HCT116 (cell line): ENCODE data around the gene EVC. TPM values are rescaled to one million over a fixed set of nuclear protein-coding genes. Genes with fewer than 3 reads are reported as not detected.

Source experiments
- ATAC-seq: fragments of 200-7000 bp; cut with Tn5 transposase; 2 replicates; pipeline ENCODE4 v1.9.1; 2020; ENCODE audit warnings: mild to moderate bottlenecking, moderate library complexity
- BruUV-seq: library from RNA; stranded (reverse); fragments of 400-500 nt; replicated peaks from 2 replicates; lab custom pipeline; 2021; lab: Mats Ljungman, UMichigan
- CTCF ChIA-PET: fragments of 300-600 bp; sonication (Branson Sonifier 250); formaldehyde crosslinking; loops from one replicate; lab custom pipeline; 2021; ENCODE audit warnings: antibody characterized with exemption; lab: Charles Lee
- POLR2A ChIA-PET: fragments of 300-600, 350-600 bp; sonication (Branson Sonifier 250); formaldehyde crosslinking; loops from one replicate; lab custom pipeline; 2021; ENCODE audit warnings: antibody characterized with exemption; lab: Charles Lee
- RAD21 ChIA-PET, 2 experiments: fragments of 300-600 bp; sonication (Branson Sonifier 250); formaldehyde crosslinking; loops; one replicate each; lab custom pipeline; 2023; ENCODE audit warnings: low total read pairs in 2 of 2; ENCODE audit not compliant: uncharacterized antibody in 2 of 2, unreplicated experiment in 2 of 2, low non-redundant PET in 1 of 2; lab: Charles Lee
- DNase-seq: peaks from one replicate; pipeline ENCODE4 v3.0.0-alpha.2; 2010; ENCODE audit warnings: low read depth, low spot score
- H2AFZ ChIP-seq: fragments of 200-600 bp; shearing (Covaris generic), sonication (generic); 2 replicates; pipeline ENCODE4 v1.6.1; 2017; ENCODE audit warnings: low read depth, mixed run types, mixed read lengths, antibody characterized with exemption, low read length; ENCODE audit not compliant: poor library complexity, severe bottlenecking
- H3K27ac ChIP-seq: 2 replicates; pipeline ENCODE4 v1.5.1; 2012; ENCODE audit warnings: low read depth, low read length
- H3K27me3 ChIP-seq: fragments of 200-600 bp; sonication (generic); 2 replicates; pipeline ENCODE4 v1.6.1; 2016; ENCODE audit warnings: mixed run types, low read length, mixed read lengths; ENCODE audit not compliant: insufficient read depth
- H3K36me3 ChIP-seq, 2 experiments: fragments of 200-500 bp in 1 of 2; fragments of 200-600 bp in 1 of 2; sonication (Bioruptor generic) in 1 of 2; sonication (generic) in 1 of 2; 2 replicates each; pipeline versions ENCODE4 v1.5.1 to v1.6.1; 2014 to 2016; ENCODE audit warnings: low read length in 2 of 2, inconsistent platforms in 1 of 2, mixed read lengths in 1 of 2, mixed run types in 1 of 2; ENCODE audit not compliant: insufficient read depth in 2 of 2, control insufficient read depth in 1 of 2
- H3K4me1 ChIP-seq, 2 experiments: fragments of 200-600 bp in 1 of 2; sonication (generic) in 1 of 2; 2 replicates each; pipeline versions ENCODE4 v1.5.1 to v1.6.1; 2012 to 2017; ENCODE audit warnings: low read length in 2 of 2, inconsistent platforms in 1 of 2, mild to moderate bottlenecking in 1 of 2, mixed read lengths in 1 of 2, mixed run types in 1 of 2, moderate library complexity in 1 of 2; ENCODE audit not compliant: insufficient read depth in 2 of 2, control insufficient read depth in 1 of 2
- H3K4me2 ChIP-seq: fragments of 200-600 bp; sonication (generic); 2 replicates; pipeline ENCODE4 v1.6.1; 2017; ENCODE audit warnings: mixed run types, low read length, mixed read lengths
- H3K4me3 ChIP-seq, 2 experiments: fragments of 200-600 bp in 1 of 2; sonication (generic) in 1 of 2; replicated peaks in 1 of 2; 2 replicates each; pipeline ENCODE4 v1.5.1; 2011 to 2016; ENCODE audit warnings: low read length in 2 of 2, control low read depth in 1 of 2, low read depth in 1 of 2, mild to moderate bottlenecking in 1 of 2, mixed read lengths in 1 of 2, mixed run types in 1 of 2
- H3K79me2 ChIP-seq: fragments of 200-600 bp; sonication (generic); 2 replicates; pipeline ENCODE4 v1.6.1; 2017; ENCODE audit warnings: mild to moderate bottlenecking, mixed run types, low read length, moderate library complexity, mixed read lengths; ENCODE audit not compliant: insufficient read depth
- H3K9ac ChIP-seq: fragments of 200-600 bp; sonication (generic); 2 replicates; pipeline ENCODE4 v1.6.1; 2016; ENCODE audit warnings: low read length, mixed read lengths
- H3K9me2 ChIP-seq: fragments of 200-600 bp; sonication (generic), shearing (Covaris generic); 2 replicates; pipeline ENCODE4 v1.6.1; 2017; ENCODE audit warnings: mixed run types, mild to moderate bottlenecking, moderate library complexity; ENCODE audit not compliant: insufficient read depth
- H3K9me3 ChIP-seq, 2 experiments: fragments of 200-500 bp in 1 of 2; fragments of 200-600 bp in 1 of 2; sonication (Bioruptor generic) in 1 of 2; sonication (generic) in 1 of 2; 2 replicates each; pipeline ENCODE4 v1.6.1; 2014 to 2017; ENCODE audit warnings: low read length in 2 of 2, mixed read lengths in 2 of 2, inconsistent platforms in 1 of 2, low read depth in 1 of 2, mild to moderate bottlenecking in 1 of 2, mixed run types in 1 of 2, moderate library complexity in 1 of 2; ENCODE audit not compliant: control insufficient read depth in 1 of 2, insufficient read depth in 1 of 2
- H4K20me1 ChIP-seq: fragments of 200-600 bp; sonication (generic), shearing (Covaris generic); 2 replicates; pipeline ENCODE4 v1.6.1; 2017; ENCODE audit warnings: mixed run types, mild to moderate bottlenecking, moderate library complexity; ENCODE audit not compliant: insufficient read depth
- ATF3 ChIP-seq: IDR thresholded peaks from 2 replicates; pipeline ENCODE4 v1.6.1; 2012
- CBX3 ChIP-seq: IDR thresholded peaks from 2 replicates; pipeline ENCODE4 v1.6.1; 2012; ENCODE audit warnings: low read depth
- CEBPB ChIP-seq: IDR thresholded peaks from 2 replicates; pipeline ENCODE4 v1.6.1; 2012; ENCODE audit warnings: low read depth
- CTCF ChIP-seq, 3 experiments: fragments of 200-600 bp in 1 of 3; sonication (generic) in 1 of 3; IDR thresholded peaks in 2 of 3; conservative IDR thresholded peaks in 1 of 3; 2 replicates each; pipeline ENCODE4 v1.5.1; 2012 to 2017; ENCODE audit warnings: low read depth in 2 of 3, low read length in 2 of 3, antibody characterized with exemption in 1 of 3, borderline replicate concordance in 1 of 3, control low read depth in 1 of 3, mild to moderate bottlenecking in 1 of 3, mixed read lengths in 1 of 3, mixed run types in 1 of 3, moderate library complexity in 1 of 3; ENCODE audit not compliant: insufficient read depth in 1 of 3
- ELF1 ChIP-seq: IDR thresholded peaks from 2 replicates; pipeline ENCODE4 v1.6.1; 2012; ENCODE audit warnings: low read depth, borderline replicate concordance
- EZH2phosphoT487 ChIP-seq: fragments of 200-600 bp; IDR thresholded peaks from 2 replicates; pipeline ENCODE4 v1.6.1; 2018; ENCODE audit warnings: antibody characterized with exemption, borderline replicate concordance
- FOSL1 ChIP-seq: IDR thresholded peaks from 2 replicates; pipeline ENCODE4 v1.6.1; 2012; ENCODE audit warnings: low read depth
- JUND ChIP-seq: IDR thresholded peaks from 2 replicates; pipeline ENCODE4 v1.6.1; 2012
- MAX ChIP-seq: IDR thresholded peaks from 2 replicates; pipeline ENCODE4 v1.6.1; 2012
- POLR2AphosphoS5 ChIP-seq: IDR thresholded peaks from 2 replicates; pipeline ENCODE4 v1.6.1; 2011; ENCODE audit warnings: mild to moderate bottlenecking, low read depth, low read length, moderate library complexity
- RAD21 ChIP-seq: IDR thresholded peaks from 2 replicates; pipeline ENCODE4 v1.6.1; 2012; ENCODE audit warnings: low read depth, mild to moderate bottlenecking
- SIN3A ChIP-seq: IDR thresholded peaks from 2 replicates; pipeline ENCODE4 v1.6.1; 2012; ENCODE audit warnings: low read depth
- SP1 ChIP-seq: IDR thresholded peaks from 2 replicates; pipeline ENCODE4 v1.6.1; 2012; ENCODE audit warnings: low read depth
- SRF ChIP-seq: IDR thresholded peaks from 2 replicates; pipeline ENCODE4 v1.6.1; 2012; ENCODE audit warnings: low read depth
- TCF7L2 ChIP-seq: IDR thresholded peaks from 2 replicates; pipeline ENCODE4 v1.7.0; 2011; ENCODE audit warnings: borderline replicate concordance, inconsistent platforms; ENCODE audit not compliant: insufficient read depth, insufficient read length; ENCODE audit errors: extremely low read depth
- YY1 ChIP-seq: IDR thresholded peaks from 2 replicates; pipeline ENCODE4 v1.6.1; 2011; ENCODE audit warnings: low read length, low read depth, moderate library complexity, mild to moderate bottlenecking; ENCODE audit not compliant: insufficient replicate concordance; ENCODE audit errors: extremely low read depth
- ZFX ChIP-seq: fragments of 450-650 bp; IDR thresholded peaks from 2 replicates; pipeline ENCODE4 v1.6.1; 2017
- ZNF274 ChIP-seq: fragments of 200-500 bp; sonication (Bioruptor generic); IDR thresholded peaks from 2 replicates; pipeline ENCODE4 v1.6.1; 2014; ENCODE audit warnings: mild to moderate bottlenecking, low read depth, low read length, inconsistent platforms
- intact Hi-C: fragments of 100-400 bp; cut with micrococcal nuclease; formaldehyde crosslinking; loops from 2 replicates; pipeline ENCODE4 v1.10.0; 2022
- total RNA-seq: library from RNA; stranded (reverse); gene quantifications from one replicate; pipeline ENCODE4 v1.2.1, GENCODE V29; 2021; ENCODE audit not compliant: unreplicated experiment
- TF ChIP-seq, protein P1 (sequence below): IDR thresholded peaks from 2 replicates; pipeline ENCODE4 v1.6.1; 2012; ENCODE audit warnings: low read depth

EVC gene
- total RNA-seq, 1 experiment from 2014 or later, result 0.15 TPM

DNA sequence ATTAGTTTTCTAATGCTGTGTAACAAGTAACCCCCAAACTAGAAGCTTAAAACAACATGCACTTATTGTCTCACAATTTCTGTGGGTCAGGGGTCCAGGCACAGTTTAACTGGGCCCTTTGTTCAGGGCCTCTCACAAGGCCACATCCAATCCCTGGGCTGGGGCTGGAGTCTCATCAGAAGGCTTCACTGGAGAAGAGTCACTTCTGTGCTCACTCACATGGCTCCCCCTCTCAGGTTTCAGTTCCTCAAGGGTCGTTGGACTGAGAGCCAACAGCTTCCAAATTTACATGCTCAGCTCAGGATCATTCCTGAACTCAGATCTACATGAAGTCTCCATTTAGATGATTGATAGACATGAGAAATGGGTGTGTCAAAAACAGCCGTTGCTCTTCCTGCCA is 77.1 kb downstream of the EVC start:
- Histone ChIP-seq H4K20me1 (no peaks in the 10 kb centered on the region), H3K36me3 (no peaks in the 10 kb centered on the region), H2AFZ (no peak overlapping the region), H3K9me2 (no peaks in the 10 kb centered on the region), H3K4me1 (no peaks in the 10 kb centered on the region), H3K27me3 (peaks cover 8% of the 10 kb centered on the region; the same call in 1 of the 2 replicates), H3K9ac (no peak overlapping the region), H3K79me2 (no peaks in the 10 kb centered on the region), H3K4me2 (no peak overlapping the region), H3K27ac (no peak overlapping the region), H3K4me3 (no peak overlapping the region), H3K9me3 (no peaks in the 10 kb centered on the region)
- intact Hi-C loops, result no loop called here
- CTCF ChIA-PET, result no interaction called here
- TF ChIP-seq SRF, result no peak
- no peak for TF ChIP-seq JUND
- TF ChIP-seq SIN3A, result no peak
- TF ChIP-seq ATF3, result no peak
- no peak for TF ChIP-seq ZFX
- TF ChIP-seq POLR2AphosphoS5, result no peak
- TF ChIP-seq SP1, result no peak
- TF ChIP-seq TCF7L2, result no peak
- no peak for TF ChIP-seq YY1
- no peak for TF ChIP-seq EZH2phosphoT487
- TF ChIP-seq MAX, result no peak
- no peak for TF ChIP-seq FOSL1
- TF ChIP-seq, protein P1, sequence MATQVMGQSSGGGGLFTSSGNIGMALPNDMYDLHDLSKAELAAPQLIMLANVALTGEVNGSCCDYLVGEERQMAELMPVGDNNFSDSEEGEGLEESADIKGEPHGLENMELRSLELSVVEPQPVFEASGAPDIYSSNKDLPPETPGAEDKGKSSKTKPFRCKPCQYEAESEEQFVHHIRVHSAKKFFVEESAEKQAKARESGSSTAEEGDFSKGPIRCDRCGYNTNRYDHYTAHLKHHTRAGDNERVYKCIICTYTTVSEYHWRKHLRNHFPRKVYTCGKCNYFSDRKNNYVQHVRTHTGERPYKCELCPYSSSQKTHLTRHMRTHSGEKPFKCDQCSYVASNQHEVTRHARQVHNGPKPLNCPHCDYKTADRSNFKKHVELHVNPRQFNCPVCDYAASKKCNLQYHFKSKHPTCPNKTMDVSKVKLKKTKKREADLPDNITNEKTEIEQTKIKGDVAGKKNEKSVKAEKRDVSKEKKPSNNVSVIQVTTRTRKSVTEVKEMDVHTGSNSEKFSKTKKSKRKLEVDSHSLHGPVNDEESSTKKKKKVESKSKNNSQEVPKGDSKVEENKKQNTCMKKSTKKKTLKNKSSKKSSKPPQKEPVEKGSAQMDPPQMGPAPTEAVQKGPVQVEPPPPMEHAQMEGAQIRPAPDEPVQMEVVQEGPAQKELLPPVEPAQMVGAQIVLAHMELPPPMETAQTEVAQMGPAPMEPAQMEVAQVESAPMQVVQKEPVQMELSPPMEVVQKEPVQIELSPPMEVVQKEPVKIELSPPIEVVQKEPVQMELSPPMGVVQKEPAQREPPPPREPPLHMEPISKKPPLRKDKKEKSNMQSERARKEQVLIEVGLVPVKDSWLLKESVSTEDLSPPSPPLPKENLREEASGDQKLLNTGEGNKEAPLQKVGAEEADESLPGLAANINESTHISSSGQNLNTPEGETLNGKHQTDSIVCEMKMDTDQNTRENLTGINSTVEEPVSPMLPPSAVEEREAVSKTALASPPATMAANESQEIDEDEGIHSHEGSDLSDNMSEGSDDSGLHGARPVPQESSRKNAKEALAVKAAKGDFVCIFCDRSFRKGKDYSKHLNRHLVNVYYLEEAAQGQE, result no peak
- TF ChIP-seq ELF1, result no peak
- no peak for TF ChIP-seq RAD21
- no peak for TF ChIP-seq ZNF274
- no peak for TF ChIP-seq CEBPB
- no peak for TF ChIP-seq CBX3
- no peak for TF ChIP-seq CTCF (IDR thresholded peaks at IDR 0.05 in 2 of 3, conservative IDR thresholded peaks at IDR 0.05 in 1 of 3; ENCODE audit: borderline replicate concordance in 1 of 3, insufficient read depth in 1 of 3, low read depth in 2 of 3, low read length in 2 of 3)
- BruUV-seq, result no TSS peak
- DNase-seq (no peak), ATAC-seq (no peak)
- RAD21 ChIA-PET, result interaction anchor here in 1 of 2 experiments (0.6 kb wide), 1 partner anchor 733 kb away, joined by 3 read pairs; no protein-coding TSS in a partner anchor
- POLR2A ChIA-PET, result no interaction called here
